ENCODE data around the gene GNG3.
"Not testable (repeated sequence)": the region's sequence is repeated elsewhere in the genome, so short reads cannot be mapped to it uniquely, and the experiment has no call there.

Gene GNG3

DNA sequence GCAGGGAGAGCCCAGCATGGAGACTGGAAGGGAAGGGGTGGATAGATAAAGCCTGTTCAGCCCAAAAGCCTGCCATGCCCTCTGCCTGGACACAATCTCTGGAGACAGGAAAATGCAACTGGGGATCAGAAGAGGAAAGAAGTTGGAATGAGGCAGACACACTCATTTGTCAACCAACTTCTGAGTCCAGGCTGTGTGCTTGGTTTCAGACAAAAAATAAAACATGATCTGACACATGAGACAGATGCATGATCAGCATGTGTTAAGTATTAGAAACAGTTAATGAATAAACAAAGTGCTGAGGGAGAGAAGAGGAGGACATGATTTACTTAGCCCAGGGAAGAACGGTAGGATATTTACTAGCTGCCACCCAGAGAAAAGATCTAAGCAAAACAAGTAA, 19.0 kb upstream of the GNG3 start:
- no peaks in the 10 kb centered on the region for H3K9me3 ChIP-seq (ENCODE audit: insufficient read depth, low read depth, low read length)
- H3K9me2 ChIP-seq (replicated peaks; ENCODE audit: low read depth, low read length) = no peaks in the 10 kb centered on the region
- H3K79me2 ChIP-seq (ENCODE audit: insufficient read depth, low read length) = no peaks in the 10 kb centered on the region
- no peak overlapping the region for H3K4me3 ChIP-seq (ENCODE audit: low read length, poor library complexity, severe bottlenecking)
- no peak overlapping the region for H2AFZ ChIP-seq (ENCODE audit: low read length)
- no peaks in the 10 kb centered on the region for H4K20me1 ChIP-seq (ENCODE audit: insufficient read depth, low read length, poor library complexity, severe bottlenecking)
- no peak overlapping the region for H3K4me2 ChIP-seq (ENCODE audit: low read depth, low read length, poor library complexity, severe bottlenecking)
- no peaks in the 10 kb centered on the region for H3K4me1 ChIP-seq (ENCODE audit: insufficient read depth, low read length, poor library complexity, severe bottlenecking)
- TF ChIP-seq EZH2phosphoT487 (IDR thresholded peaks at IDR 0.05; ENCODE audit: borderline replicate concordance) = no peak
- TF ChIP-seq, protein P1, sequence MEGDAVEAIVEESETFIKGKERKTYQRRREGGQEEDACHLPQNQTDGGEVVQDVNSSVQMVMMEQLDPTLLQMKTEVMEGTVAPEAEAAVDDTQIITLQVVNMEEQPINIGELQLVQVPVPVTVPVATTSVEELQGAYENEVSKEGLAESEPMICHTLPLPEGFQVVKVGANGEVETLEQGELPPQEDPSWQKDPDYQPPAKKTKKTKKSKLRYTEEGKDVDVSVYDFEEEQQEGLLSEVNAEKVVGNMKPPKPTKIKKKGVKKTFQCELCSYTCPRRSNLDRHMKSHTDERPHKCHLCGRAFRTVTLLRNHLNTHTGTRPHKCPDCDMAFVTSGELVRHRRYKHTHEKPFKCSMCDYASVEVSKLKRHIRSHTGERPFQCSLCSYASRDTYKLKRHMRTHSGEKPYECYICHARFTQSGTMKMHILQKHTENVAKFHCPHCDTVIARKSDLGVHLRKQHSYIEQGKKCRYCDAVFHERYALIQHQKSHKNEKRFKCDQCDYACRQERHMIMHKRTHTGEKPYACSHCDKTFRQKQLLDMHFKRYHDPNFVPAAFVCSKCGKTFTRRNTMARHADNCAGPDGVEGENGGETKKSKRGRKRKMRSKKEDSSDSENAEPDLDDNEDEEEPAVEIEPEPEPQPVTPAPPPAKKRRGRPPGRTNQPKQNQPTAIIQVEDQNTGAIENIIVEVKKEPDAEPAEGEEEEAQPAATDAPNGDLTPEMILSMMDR (conservative IDR thresholded peaks at IDR 0.05; ENCODE audit: low read length) = no peak
- H3K36me3 ChIP-seq (ENCODE audit: insufficient read depth, low read length) = peaks cover 36% of the 10 kb centered on the region; the same call in 1 of the 2 replicates
- no peak overlapping the region for H3K9ac ChIP-seq (ENCODE audit: low read depth, low read length, poor library complexity, severe bottlenecking)
- H3K27me3 ChIP-seq (ENCODE audit: insufficient read depth, low read length, poor library complexity, severe bottlenecking) = no peaks in the 10 kb centered on the region
- H3F3A ChIP-seq (ENCODE audit: low read depth) = no peaks in the 10 kb centered on the region

DNA sequence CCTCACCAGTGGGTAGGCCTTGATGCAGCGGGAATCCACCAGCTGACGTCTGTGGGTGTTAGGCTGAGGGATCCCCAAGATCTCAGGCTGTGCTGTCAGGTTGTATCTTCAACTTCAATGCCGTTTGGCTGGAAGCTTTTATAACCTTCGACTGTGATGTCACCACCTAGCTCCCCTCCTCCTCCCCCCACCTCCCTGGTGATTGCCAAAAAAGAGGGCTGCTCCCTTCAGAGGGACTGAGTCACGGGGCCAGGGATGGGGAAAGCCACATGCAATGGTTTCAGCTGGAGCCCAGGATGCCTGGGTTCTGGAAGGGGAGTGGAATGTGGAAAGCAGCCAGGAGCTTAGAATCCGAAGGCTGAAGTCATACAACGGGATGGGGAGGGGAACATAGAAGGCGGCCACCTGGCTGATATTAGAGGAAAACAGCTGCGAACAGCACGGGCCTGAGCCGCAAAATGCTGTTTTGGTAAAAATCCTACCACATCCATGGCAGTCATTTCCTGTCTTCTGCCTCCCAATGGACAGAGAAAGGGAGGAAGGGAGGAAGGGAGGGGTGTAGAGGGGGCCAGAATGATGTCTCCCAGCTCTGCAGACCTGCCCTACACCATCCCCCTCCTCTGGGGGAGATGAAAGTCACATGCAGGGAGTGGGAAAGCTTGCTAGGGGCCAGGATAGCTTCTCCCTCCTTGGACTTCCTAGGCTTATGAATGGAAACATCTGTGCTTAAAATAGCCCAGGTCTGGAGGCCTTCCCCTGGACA, 17.9 kb upstream of the GNG3 start, which contains the start of gene LRRN4CL:
Gene LRRN4CL (minus strand): TSS at position 110 of the 763 bp plus-strand sequence. CDS start 1,022 bp downstream, outside the sequence.
- H3F3A ChIP-seq (ENCODE audit: low read depth) = no peaks in the 10 kb centered on the region
- no peak within 1 kb of the TSS for H3K9ac ChIP-seq (ENCODE audit: low read depth, low read length, poor library complexity, severe bottlenecking)
- peaks cover 44% of the 10 kb centered on the region; the same call in 1 of the 2 replicates for H3K36me3 ChIP-seq (ENCODE audit: insufficient read depth, low read length)
- no peak within 1 kb of the TSS for H3K4me3 ChIP-seq (ENCODE audit: low read length, poor library complexity, severe bottlenecking)
- no peaks in the 10 kb centered on the region for H3K9me2 ChIP-seq (replicated peaks; ENCODE audit: low read depth, low read length)
- H3K27me3 ChIP-seq (ENCODE audit: insufficient read depth, low read length, poor library complexity, severe bottlenecking) = no peaks in the 10 kb centered on the region
- H3K4me2 ChIP-seq (ENCODE audit: low read depth, low read length, poor library complexity, severe bottlenecking) = no peak within 1 kb of the TSS
- H3K4me1 ChIP-seq (ENCODE audit: insufficient read depth, low read length, poor library complexity, severe bottlenecking) = no peaks in the 10 kb centered on the region
- H4K20me1 ChIP-seq (ENCODE audit: insufficient read depth, low read length, poor library complexity, severe bottlenecking) = no peaks in the 10 kb centered on the region
- no peaks in the 10 kb centered on the region for H3K9me3 ChIP-seq (ENCODE audit: insufficient read depth, low read depth, low read length)
- no peaks in the 10 kb centered on the region for H3K79me2 ChIP-seq (ENCODE audit: insufficient read depth, low read length)
- H2AFZ ChIP-seq (ENCODE audit: low read length) = no peak within 1 kb of the TSS
- TF ChIP-seq EZH2phosphoT487 (IDR thresholded peaks at IDR 0.05; ENCODE audit: borderline replicate concordance) = no peak
- TF ChIP-seq, protein P1 (conservative IDR thresholded peaks at IDR 0.05; ENCODE audit: low read length) = no peak

DNA sequence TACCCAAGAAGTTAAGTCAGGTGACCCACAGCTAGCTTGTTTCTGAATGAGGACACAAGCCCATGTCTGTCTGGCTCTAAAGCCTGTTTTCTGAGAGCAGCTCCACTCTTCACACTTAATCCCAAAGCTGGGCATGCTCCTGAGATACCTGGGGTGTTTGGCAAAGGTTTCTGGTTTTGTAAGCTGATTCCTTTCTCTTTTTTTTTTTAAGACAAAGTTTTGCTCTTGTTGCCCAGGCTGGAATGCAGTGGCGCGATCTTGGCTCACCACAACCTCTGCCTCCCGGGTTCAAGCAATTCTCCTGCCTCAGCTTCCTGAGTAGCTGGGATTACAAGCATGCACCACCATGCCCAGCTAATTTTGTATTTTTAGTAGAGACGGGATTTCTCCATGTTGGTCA, 13.9 kb upstream of the GNG3 start:
- not testable (repeated sequence) for H3K4me1 ChIP-seq (ENCODE audit: insufficient read depth, low read length, poor library complexity, severe bottlenecking); H3K9me3 ChIP-seq (ENCODE audit: insufficient read depth, low read depth, low read length); H3K4me2 ChIP-seq (ENCODE audit: low read depth, low read length, poor library complexity, severe bottlenecking); H3F3A ChIP-seq (ENCODE audit: low read depth); H3K79me2 ChIP-seq (ENCODE audit: insufficient read depth, low read length); H3K9ac ChIP-seq (ENCODE audit: low read depth, low read length, poor library complexity, severe bottlenecking); H3K27me3 ChIP-seq (ENCODE audit: insufficient read depth, low read length, poor library complexity, severe bottlenecking); H2AFZ ChIP-seq (ENCODE audit: low read length); H4K20me1 ChIP-seq (ENCODE audit: insufficient read depth, low read length, poor library complexity, severe bottlenecking); H3K9me2 ChIP-seq (replicated peaks; ENCODE audit: low read depth, low read length); H3K4me3 ChIP-seq (ENCODE audit: low read length, poor library complexity, severe bottlenecking)
- H3K36me3 ChIP-seq (ENCODE audit: insufficient read depth, low read length) = peaks cover 44% of the 10 kb centered on the region; the same call in 1 of the 2 replicates
